ENCODE data around the gene MARCOL.
A peak's percentile ranks its signal among the peaks of the same experiment; 100 is the strongest.
"Not testable (repeated sequence)": the region's sequence is repeated elsewhere in the genome, so short reads cannot be mapped to it uniquely, and the experiment has no call there.

The MARCOL gene

DNA sequence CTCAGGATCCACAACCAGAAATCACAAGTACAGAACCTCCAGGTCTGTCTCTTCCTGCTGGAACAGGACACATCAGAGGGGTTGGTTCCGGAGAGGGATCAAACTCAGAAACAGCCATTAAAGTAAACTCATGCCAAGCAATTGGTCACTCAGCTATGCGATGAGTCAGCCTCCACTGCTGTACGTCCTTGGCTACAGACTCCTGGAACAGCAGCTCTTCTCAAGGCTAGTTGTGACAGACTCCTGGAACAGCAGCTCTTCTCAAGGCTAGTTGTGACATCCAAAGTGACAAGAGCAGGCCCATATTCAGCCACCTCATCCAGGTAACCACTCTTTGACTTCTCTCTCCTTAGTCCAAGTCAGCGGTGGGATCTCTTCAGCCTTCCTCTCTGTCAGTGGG, 30.2 kb downstream of the MARCOL start, which contains the start of gene SPINK13:
Gene SPINK13 (plus strand): TSS at position 229 of the 400 bp plus-strand sequence. CDS start 1,279 bp downstream, outside the sequence.
- DNase-seq: no peak

- DNase-seq: not testable (repeated sequence)
Measured at GRCh38 chr5:148275129-148275528, 36.8 kb downstream of the MARCOL start.

DNA sequence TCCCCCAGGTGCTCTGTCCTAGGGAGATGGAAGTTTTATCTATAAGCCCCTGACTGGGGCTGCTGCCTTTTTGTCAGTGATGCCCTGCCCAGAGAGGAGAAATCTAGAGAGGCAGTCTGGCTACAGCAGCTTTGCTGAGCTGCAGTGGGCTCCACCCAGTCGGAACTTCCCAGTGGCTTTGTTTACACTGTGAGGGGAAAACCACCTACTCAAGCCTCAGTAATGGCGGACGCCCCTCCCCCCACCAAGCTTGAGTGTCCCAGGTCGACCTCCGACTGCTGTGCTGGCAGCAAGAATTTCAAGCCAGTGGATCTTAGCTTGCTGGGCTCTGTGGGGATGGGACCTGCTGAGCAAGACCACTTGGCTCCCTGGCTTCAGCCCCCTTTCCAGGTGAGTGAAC, 42.6 kb downstream of the MARCOL start:
- not testable (repeated sequence) for DNase-seq

DNA sequence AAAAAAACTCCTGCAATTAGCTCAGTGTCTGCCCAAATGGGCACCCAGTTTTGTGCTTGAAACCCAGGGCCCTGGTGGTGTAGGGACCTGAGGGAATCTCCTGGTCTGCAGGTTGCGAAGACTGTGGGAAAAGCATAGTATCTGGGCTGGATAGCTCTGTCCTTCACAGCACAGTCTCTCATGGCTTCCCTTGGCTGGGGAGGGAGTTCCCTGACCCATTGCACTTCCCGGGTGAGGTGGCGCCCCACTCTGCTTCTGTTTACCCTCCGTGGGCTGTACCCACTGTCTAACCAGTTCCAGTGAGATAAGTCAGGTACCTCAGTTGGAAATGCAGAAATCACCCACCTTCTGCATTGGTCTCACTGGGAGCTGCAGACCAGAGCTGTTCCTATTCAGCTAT, 43.0 kb downstream of the MARCOL start:
- not testable (repeated sequence) for DNase-seq

DNA sequence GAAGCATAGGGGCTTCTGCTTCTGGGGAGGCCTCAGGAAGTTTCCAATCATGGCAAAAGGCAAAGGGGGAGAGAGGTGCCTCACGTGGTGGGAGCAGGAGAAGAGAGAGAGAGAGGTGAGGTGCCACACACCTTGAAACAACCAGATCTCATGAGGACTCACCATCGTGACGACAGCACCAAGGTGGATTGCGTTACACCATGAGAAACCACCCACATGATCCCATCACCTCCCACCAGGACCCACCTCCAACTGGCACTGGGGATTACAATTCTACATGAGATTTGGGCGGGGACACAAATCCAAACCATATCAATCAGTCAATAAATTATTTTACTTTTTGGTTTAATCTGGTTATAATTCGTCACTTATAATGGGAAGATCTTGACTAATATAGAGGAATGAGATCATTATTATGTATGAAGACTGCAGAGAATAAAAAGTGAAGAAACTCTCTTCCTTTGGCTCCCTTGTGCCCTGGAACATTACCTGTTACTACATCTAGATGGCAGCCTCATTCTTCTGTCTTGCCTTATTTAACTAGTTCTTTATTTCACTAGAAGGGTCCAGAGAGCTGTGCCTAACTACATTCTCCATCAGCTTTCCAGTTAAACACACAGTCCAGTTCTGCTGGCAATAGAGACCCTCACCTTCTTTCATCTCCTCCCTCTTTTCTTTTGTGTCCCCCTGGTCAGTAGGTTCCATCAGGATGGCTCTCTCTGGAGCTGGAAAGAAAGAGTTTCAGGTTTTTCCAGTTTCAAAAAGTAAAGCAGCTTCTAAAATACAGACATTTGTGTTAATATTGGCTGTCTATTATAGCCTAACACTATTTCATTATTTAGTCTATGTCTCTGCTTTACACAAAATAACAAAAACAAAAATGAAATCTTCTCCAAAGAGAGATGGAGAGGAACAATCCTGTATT, 52.2 kb downstream of the MARCOL start:
- DNase-seq: peak; percentile 9
